HG02840 (cell line): Measurements from ENCODE around the gene YES1.
"Not testable (repeated sequence)": the region's sequence is repeated elsewhere in the genome, so short reads cannot be mapped to it uniquely, and the experiment has no call there.

Experiments used
- ATAC-seq: cut with Tn5 transposase; IDR thresholded peaks from one replicate; pipeline ENCODE4 v1.9.1; 2021; ENCODE audit warnings: mild to moderate bottlenecking, moderate library complexity, moderate number of reproducible peaks; ENCODE audit not compliant: unreplicated experiment, low FRiP score

YES1 gene

GRCh38 chr18:825891-826585 lies 14.0 kb upstream of the YES1 start:
- no peak for ATAC-seq

GRCh38 chr18:824179-824578 lies 12.1 kb upstream of the YES1 start:
- no peak for ATAC-seq

- ATAC-seq: no peak
These were observed 8.6 kb upstream of the YES1 start for GRCh38 chr18:820591-821165.

GRCh38 chr18:816869-817268 lies 4.8 kb upstream of the YES1 start:
- ATAC-seq: no peak

- ATAC-seq: no peak
These were observed 4.1 kb upstream of the YES1 start for GRCh38 chr18:816088-816653.

- ATAC-seq: no peak
These were observed 3.3 kb upstream of the YES1 start for GRCh38 chr18:815353-815752.

- no peak for ATAC-seq
These were observed 2.5 kb upstream of the YES1 start for GRCh38 chr18:814300-815084.

- ATAC-seq: no peak
These were observed 1.4 kb upstream of the YES1 start for GRCh38 chr18:813172-814071.

- peak; percentile 57 for ATAC-seq
These were observed 532 bp upstream of the YES1 start for GRCh38 chr18:812376-813171.

- peak; percentile 19 for ATAC-seq
These were observed 705 bp downstream of the YES1 start for GRCh38 chr18:811182-811891.

- peak; percentile 30 for ATAC-seq
These were observed 1.9 kb downstream of the YES1 start for GRCh38 chr18:809985-810642.

GRCh38 chr18:809228-809627 lies 2.8 kb downstream of the YES1 start:
- not testable (repeated sequence) for ATAC-seq

GRCh38 chr18:808502-808901 lies 3.5 kb downstream of the YES1 start:
- no peak for ATAC-seq

GRCh38 chr18:808086-808485 lies 4.0 kb downstream of the YES1 start:
- ATAC-seq: no peak

- peak; percentile 9 for ATAC-seq
These were observed 6.3 kb downstream of the YES1 start for GRCh38 chr18:805755-806110.

GRCh38 chr18:805008-805754 lies 6.9 kb downstream of the YES1 start:
- peak; percentile 39 for ATAC-seq

- ATAC-seq: no peak
These were observed 10.9 kb downstream of the YES1 start for GRCh38 chr18:801137-801536.

GRCh38 chr18:799943-800342 lies 12.1 kb downstream of the YES1 start:
- ATAC-seq: no peak
